Measurements from ENCODE around the gene CSMD2.
"Not testable (repeated sequence)": the region's sequence is repeated elsewhere in the genome, so short reads cannot be mapped to it uniquely, and the experiment has no call there.

CSMD2 gene

DNA sequence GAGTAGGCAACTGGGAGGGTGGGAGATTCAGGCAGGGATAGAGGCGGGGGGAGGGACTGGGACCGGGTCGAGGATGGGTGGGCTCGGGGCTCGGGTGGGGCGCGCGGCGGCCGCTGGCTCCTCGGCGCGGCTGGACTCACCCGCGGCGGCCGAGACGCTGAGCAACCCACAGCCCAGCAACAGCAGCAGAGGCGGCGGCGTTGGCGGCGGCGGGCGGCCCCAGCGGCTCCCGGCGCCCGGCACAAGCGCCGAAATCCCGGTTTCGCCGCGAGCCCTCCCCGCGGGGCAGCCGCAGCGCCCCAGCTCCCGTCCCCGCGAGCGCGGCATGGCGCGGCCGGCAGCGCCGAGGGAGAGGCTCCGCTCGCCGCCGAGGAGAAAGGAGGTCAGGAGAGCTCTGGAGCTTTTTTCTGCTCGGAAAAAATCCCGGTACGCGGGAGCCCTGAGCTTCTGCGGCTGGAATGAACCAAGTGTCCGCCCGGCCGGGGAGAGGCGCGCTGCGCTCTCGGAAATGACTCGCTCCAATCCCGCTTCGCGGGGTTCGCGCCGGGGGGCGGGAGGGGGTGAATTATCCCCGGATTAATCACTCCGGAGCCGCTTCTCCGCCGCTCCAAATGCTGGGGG lies at the start of gene CSMD2:
Gene CSMD2, minus strand, starts transcription at position 460 of the 621 bp plus-strand sequence. Its CDS starts 133 bp downstream, at position 327.
- no peak within 1 kb of the TSS for H3K27ac Mint-ChIP-seq (ENCODE audit: low read depth)
- ATAC-seq (replicated peaks; ENCODE audit: extremely low read depth, poor library complexity, severe bottlenecking) (no peak), DNase-seq (ENCODE audit: low spot score in 2 of 2) (no peak)
- peaks cover 77% of the 10 kb centered on the region for H3K27me3 Mint-ChIP-seq
- H3K9me3 Mint-ChIP-seq: no peaks in the 10 kb centered on the region
- peaks cover 5% of the 10 kb centered on the region for H3K4me1 Mint-ChIP-seq
- H3K4me3 Mint-ChIP-seq: peak within 1 kb of the TSS; percentile 1
- H3K36me3 Mint-ChIP-seq (ENCODE audit: insufficient read depth): no peaks in the 10 kb centered on the region

DNA sequence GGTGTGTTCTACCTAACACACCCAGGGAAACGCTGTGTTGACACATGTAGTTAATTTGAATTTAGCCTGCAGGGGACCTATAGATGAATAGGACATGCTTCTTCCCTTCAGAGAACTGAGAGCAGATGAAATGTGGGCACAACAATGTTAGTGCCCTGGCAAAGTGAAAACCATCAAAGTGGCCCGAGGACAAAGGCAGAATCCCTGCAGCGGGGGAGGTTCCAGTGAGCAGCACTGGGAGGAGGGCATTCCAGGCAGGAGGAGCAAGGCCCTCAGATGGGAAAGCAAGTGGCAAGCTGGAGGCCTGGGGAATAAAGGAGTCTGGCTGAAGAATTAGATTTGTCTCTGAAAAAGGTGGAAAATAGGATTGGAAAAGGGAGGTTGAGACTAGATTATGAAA lies 48.9 kb upstream of the CSMD2 start:
- H3K4me1 Mint-ChIP-seq: no peaks in the 10 kb centered on the region
- no peaks in the 10 kb centered on the region for H3K36me3 Mint-ChIP-seq (ENCODE audit: insufficient read depth)
- DNase-seq (ENCODE audit: low spot score in 2 of 2) (no peak), ATAC-seq (replicated peaks; ENCODE audit: extremely low read depth, poor library complexity, severe bottlenecking) (no peak)
- no peak overlapping the region for H3K27ac Mint-ChIP-seq (ENCODE audit: low read depth)
- H3K27me3 Mint-ChIP-seq: no peaks in the 10 kb centered on the region
- no peaks in the 10 kb centered on the region for H3K9me3 Mint-ChIP-seq
- H3K4me3 Mint-ChIP-seq: no peak overlapping the region

DNA sequence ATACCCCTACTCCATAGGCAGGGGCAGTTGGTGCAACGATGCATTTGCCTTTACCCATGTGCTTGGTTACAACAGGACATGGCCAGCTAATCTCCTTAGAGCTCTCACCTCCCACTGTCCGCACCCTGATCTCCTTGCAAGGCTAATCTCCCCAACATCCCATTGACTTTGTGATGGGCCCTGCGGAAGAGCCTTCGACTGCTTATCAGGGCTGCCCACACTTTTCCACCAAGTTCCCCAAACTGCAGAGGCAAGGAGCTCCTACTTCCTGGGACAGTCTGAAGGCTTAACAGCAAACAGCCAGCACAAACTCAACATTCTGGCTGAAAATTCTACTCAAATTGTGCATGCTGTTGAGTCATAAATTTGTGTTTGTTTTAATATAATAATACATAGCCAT lies 47.6 kb upstream of the CSMD2 start:
- Mint-ChIP-seq H3K9me3 (no peaks in the 10 kb centered on the region), H3K4me1 (no peaks in the 10 kb centered on the region), H3K4me3 (no peak overlapping the region), H3K27ac (ENCODE audit: low read depth) (no peak overlapping the region), H3K27me3 (no peaks in the 10 kb centered on the region), H3K36me3 (ENCODE audit: insufficient read depth) (no peaks in the 10 kb centered on the region)
- DNase-seq (ENCODE audit: low spot score in 2 of 2) (no peak), ATAC-seq (replicated peaks; ENCODE audit: extremely low read depth, poor library complexity, severe bottlenecking) (no peak)

DNA sequence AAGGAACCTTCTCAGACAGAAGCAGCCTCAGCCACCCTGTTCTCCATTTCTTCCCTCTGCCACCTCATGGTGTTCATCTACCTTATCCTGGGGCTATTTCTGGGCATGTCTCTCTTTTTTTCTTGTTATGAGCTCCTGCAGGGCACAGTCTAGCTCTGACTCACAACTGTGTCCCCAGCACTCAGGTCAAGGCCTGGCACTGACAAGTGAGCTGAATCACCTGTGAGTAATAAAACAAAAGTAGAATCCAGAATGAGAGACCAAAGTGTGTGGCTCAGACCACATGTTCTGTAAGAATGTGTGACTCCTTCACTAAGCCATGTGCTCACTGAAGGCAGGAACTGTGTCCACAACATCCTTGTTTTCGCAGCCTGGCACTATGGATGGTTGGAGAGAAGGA lies 34.9 kb upstream of the CSMD2 start:
- no peak for DNase-seq (ENCODE audit: low spot score in 2 of 2)
- Mint-ChIP-seq H3K27me3 (peaks cover 35% of the 10 kb centered on the region), H3K27ac (ENCODE audit: low read depth) (no peak overlapping the region), H3K36me3 (ENCODE audit: insufficient read depth) (no peaks in the 10 kb centered on the region), H3K9me3 (no peaks in the 10 kb centered on the region), H3K4me3 (no peak overlapping the region), H3K4me1 (no peaks in the 10 kb centered on the region)
- no peak for ATAC-seq (replicated peaks; ENCODE audit: extremely low read depth, poor library complexity, severe bottlenecking)

DNA sequence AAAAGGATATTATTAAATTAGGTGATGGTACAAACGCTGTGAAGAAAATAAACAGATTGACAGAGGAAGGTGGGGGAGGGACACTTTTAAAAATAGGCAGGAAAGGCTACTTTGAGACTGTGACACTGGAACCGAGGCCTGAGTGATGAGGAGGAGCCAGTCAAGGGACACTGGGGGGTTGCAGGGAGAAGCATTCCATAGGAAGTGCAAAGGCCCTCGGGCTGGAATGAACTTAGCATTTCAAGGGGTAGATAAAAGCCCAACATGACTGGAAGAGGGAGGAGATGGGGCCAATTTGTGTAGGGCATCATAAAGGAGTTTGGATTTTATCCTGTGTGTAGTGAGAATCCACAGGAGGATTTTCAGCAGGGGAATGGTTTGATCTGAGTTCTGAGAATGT lies 27.6 kb upstream of the CSMD2 start:
- peaks cover 58% of the 10 kb centered on the region for H3K27me3 Mint-ChIP-seq
- DNase-seq (ENCODE audit: low spot score in 2 of 2) (no peak), ATAC-seq (replicated peaks; ENCODE audit: extremely low read depth, poor library complexity, severe bottlenecking) (no peak)
- peaks cover 2% of the 10 kb centered on the region for H3K36me3 Mint-ChIP-seq (ENCODE audit: insufficient read depth)
- no peak overlapping the region for H3K4me3 Mint-ChIP-seq
- H3K9me3 Mint-ChIP-seq: no peaks in the 10 kb centered on the region
- no peaks in the 10 kb centered on the region for H3K4me1 Mint-ChIP-seq
- no peak overlapping the region for H3K27ac Mint-ChIP-seq (ENCODE audit: low read depth)

DNA sequence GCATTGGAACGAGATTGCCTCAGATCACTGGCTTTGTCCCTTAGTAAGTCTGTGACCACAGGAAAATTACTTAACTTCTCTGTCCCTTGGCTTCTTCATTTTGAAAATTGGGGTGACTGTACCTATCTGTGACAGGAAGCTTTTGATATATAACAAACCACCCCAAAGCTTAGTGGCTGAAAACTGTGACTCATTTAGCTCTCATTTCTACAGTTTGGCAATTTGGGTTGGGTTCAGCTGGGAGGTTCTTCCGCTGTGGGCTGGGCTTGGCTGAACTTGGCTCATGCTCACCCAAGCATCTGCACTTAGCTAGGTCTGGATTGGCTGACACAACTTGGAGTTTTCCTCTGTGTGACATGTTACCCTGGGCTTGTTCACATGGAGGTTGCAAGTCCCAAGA lies 25.7 kb upstream of the CSMD2 start:
- H3K4me3 Mint-ChIP-seq: no peak overlapping the region
- peaks cover 75% of the 10 kb centered on the region for H3K27me3 Mint-ChIP-seq
- H3K9me3 Mint-ChIP-seq: no peaks in the 10 kb centered on the region
- H3K4me1 Mint-ChIP-seq: no peaks in the 10 kb centered on the region
- peaks cover 2% of the 10 kb centered on the region for H3K36me3 Mint-ChIP-seq (ENCODE audit: insufficient read depth)
- DNase-seq (ENCODE audit: low spot score in 2 of 2): no peak
- H3K27ac Mint-ChIP-seq (ENCODE audit: low read depth): no peak overlapping the region
- no peak for ATAC-seq (replicated peaks; ENCODE audit: extremely low read depth, poor library complexity, severe bottlenecking)

DNA sequence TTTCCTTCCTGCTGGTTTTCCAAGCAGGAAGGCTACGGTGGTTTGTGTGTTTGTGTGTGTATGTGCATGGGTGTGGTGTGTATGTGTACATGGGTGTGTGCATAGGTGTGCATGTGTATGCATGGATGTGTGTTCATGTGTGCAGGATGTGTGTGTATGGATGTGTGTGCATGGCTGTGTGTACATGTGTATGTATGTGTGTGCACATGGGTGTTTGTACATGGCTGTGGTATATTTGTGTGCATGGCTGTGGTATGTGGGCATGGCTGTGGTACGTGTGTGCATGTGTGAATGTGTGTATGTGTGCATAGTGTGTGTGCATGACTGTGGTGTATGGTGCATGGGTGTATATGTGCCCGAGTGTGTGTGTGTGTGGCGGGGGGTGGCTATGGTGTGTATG lies 24.0 kb upstream of the CSMD2 start:
- DNase-seq (ENCODE audit: low spot score in 2 of 2) (no peak), ATAC-seq (replicated peaks; ENCODE audit: extremely low read depth, poor library complexity, severe bottlenecking) (no peak)
- H3K4me1 Mint-ChIP-seq: no peaks in the 10 kb centered on the region
- no peak overlapping the region for H3K4me3 Mint-ChIP-seq
- no peak overlapping the region for H3K27ac Mint-ChIP-seq (ENCODE audit: low read depth)
- H3K9me3 Mint-ChIP-seq: no peaks in the 10 kb centered on the region
- H3K27me3 Mint-ChIP-seq: peaks cover 73% of the 10 kb centered on the region
- peaks cover 2% of the 10 kb centered on the region for H3K36me3 Mint-ChIP-seq (ENCODE audit: insufficient read depth)

DNA sequence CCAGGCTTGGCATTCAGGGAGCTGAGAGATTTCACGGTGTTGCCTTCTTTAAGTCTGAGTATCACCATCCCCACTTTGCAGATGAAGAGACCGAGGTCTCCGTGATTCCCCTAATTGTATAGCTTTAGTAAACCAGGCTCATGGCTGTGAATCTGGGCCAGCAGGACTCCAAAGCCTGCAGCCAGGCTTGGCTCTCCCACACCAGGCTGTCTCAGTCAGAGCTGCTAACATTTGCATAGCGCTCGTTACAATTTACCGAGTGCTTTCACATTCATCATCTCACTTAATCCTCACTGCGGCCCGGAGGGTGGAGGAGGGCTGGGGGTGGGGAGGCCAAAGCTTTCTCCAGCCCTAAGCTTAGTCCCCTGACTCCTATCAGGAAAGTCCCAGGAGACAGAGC lies 23.4 kb upstream of the CSMD2 start:
- Mint-ChIP-seq H3K9me3 (no peaks in the 10 kb centered on the region), H3K27me3 (peaks cover 72% of the 10 kb centered on the region), H3K27ac (ENCODE audit: low read depth) (no peak overlapping the region), H3K4me1 (no peaks in the 10 kb centered on the region), H3K36me3 (ENCODE audit: insufficient read depth) (peaks cover 2% of the 10 kb centered on the region), H3K4me3 (no peak overlapping the region)
- DNase-seq (ENCODE audit: low spot score in 2 of 2): no peak
- no peak for ATAC-seq (replicated peaks; ENCODE audit: extremely low read depth, poor library complexity, severe bottlenecking)

DNA sequence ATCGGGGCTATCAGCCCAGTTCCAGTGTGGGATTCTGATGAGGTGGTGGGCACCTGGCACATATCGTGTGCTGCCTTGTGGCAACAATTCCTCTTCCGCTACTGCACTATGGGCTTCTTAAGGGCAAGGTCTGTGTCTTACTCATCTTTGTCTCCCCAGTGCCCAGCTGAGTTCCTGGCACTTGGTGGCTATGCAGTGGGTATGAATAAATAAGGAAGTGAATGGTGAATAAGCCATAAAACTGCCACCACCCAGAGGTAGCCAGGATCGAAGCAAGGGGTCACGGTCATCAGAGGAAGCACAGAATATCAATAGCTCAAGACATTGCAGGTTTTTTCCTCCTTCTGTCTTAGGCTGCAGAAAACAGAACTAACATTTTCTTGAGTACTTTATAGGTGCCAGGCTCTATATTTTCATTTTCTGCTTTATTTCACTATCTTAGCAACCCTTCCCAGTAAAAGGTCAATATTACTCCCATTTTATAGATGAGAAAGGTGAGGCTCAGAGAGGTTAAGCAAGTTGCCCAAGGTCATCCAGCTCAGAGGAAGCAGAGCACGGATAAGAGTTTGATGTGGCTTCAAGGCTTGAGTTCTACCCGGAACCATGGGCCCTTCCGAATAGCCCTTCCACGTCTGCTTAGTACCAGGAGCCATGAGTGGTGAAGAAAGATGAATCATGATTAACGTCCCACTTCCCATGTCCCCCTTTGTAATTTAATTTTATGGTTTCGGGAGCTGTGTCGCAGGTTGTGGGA lies 21.9 kb upstream of the CSMD2 start:
- Mint-ChIP-seq H3K4me3 (no peak overlapping the region), H3K9me3 (no peaks in the 10 kb centered on the region), H3K27me3 (peaks cover 65% of the 10 kb centered on the region), H3K4me1 (no peaks in the 10 kb centered on the region), H3K27ac (ENCODE audit: low read depth) (no peak overlapping the region), H3K36me3 (ENCODE audit: insufficient read depth) (no peaks in the 10 kb centered on the region)
- ATAC-seq (replicated peaks; ENCODE audit: extremely low read depth, poor library complexity, severe bottlenecking): no peak
- no peak for DNase-seq (ENCODE audit: low spot score in 2 of 2)

DNA sequence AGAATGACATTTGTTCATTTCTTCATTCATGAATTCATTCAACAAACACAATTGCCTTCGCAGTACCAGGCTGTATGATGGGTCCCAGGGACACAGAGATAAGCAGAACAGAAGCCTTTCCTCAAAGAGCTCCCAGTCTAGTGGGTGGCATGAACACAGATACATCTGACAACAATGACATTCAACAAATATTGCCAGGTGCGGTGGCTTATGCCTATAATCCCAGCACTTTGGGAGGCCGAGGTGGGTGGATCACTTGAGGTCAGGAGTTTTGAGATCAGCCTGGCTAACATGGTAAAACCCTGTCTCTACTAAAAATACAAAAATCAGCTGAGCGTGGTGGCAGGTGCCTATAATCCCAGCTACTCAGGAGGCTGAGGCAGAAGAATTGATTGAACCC lies 18.4 kb upstream of the CSMD2 start:
- H3K36me3 Mint-ChIP-seq (ENCODE audit: insufficient read depth); H3K9me3 Mint-ChIP-seq; DNase-seq (ENCODE audit: low spot score in 2 of 2); ATAC-seq (replicated peaks; ENCODE audit: extremely low read depth, poor library complexity, severe bottlenecking); H3K4me3 Mint-ChIP-seq; H3K4me1 Mint-ChIP-seq; H3K27ac Mint-ChIP-seq (ENCODE audit: low read depth): not testable (repeated sequence)
- H3K27me3 Mint-ChIP-seq: peaks cover 65% of the 10 kb centered on the region

DNA sequence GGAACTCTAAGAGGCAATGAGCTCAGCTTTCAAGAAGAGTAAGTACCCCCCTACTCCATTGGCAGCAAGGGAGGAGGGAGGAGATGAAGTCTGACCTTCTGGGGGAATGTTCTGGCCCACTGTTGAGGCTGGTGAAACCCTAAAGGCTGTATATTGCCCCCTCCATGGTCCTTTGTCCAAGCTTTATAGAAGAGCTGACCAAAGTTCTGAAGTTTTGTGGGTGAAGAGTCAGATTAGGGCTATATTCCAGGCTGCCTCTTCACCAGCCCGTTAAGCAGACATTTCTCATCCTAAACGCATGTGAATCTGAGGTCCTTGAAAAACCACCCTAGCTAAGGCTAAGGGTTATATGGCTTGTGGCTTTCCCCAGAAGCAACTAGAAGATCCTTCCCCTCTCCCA lies 13.0 kb upstream of the CSMD2 start:
- no peak overlapping the region for H3K4me3 Mint-ChIP-seq
- ATAC-seq (replicated peaks; ENCODE audit: extremely low read depth, poor library complexity, severe bottlenecking) (no peak), DNase-seq (ENCODE audit: low spot score in 2 of 2) (no peak)
- H3K4me1 Mint-ChIP-seq: no peaks in the 10 kb centered on the region
- H3K9me3 Mint-ChIP-seq: no peaks in the 10 kb centered on the region
- no peaks in the 10 kb centered on the region for H3K36me3 Mint-ChIP-seq (ENCODE audit: insufficient read depth)
- H3K27ac Mint-ChIP-seq (ENCODE audit: low read depth): no peak overlapping the region
- peaks cover 73% of the 10 kb centered on the region for H3K27me3 Mint-ChIP-seq

DNA sequence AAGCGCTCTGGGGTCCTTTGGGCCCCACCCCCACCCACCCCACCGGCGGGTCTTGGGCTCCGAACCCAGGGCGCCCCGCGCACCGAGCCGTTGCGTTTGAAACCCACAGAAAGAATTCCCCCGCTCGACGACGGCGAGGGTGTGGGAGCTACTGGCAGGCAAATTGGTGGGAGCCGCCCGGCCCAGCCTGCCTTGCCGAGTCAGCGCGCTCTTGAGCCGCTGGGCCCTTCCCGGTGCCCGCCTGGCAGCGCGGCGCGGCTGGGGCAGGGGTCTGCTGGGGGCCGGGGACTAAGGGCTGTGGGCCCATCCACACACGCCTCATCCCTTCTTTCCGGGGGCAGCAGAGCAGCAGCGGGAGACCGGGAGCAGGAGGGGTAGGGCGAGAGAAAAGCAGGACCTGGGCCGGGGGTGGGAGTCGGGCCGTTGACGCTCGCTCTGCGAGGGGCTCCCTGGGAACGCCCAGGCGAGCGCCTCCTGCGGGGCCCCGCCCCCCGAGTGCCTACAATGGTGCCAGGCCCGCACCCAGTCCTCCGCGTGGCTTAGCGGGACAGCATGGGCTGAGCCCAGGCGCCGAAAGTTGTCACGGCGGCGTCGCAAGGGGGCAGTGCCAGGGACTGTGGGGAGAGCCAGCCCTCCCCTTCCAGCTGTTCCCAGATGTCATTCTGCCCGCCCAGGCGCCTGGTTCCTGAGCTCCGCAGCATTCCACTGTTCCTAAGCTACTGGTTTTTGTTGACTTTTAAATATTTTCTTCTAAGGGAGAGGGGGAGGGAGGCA lies 12.0 kb upstream of the CSMD2 start, which contains the start of gene C1orf94:
Gene C1orf94, plus strand, starts transcription at position 78 of the 774 bp plus-strand sequence. CDS start 883 bp downstream, outside the sequence.
- no peak within 1 kb of the TSS for H3K4me3 Mint-ChIP-seq
- DNase-seq (ENCODE audit: low spot score in 2 of 2) (no peak), ATAC-seq (replicated peaks; ENCODE audit: extremely low read depth, poor library complexity, severe bottlenecking) (no peak)
- no peaks in the 10 kb centered on the region for H3K4me1 Mint-ChIP-seq
- no peak within 1 kb of the TSS for H3K27ac Mint-ChIP-seq (ENCODE audit: low read depth)
- H3K27me3 Mint-ChIP-seq: peaks cover 67% of the 10 kb centered on the region
- H3K36me3 Mint-ChIP-seq (ENCODE audit: insufficient read depth): no peaks in the 10 kb centered on the region
- H3K9me3 Mint-ChIP-seq: no peaks in the 10 kb centered on the region

DNA sequence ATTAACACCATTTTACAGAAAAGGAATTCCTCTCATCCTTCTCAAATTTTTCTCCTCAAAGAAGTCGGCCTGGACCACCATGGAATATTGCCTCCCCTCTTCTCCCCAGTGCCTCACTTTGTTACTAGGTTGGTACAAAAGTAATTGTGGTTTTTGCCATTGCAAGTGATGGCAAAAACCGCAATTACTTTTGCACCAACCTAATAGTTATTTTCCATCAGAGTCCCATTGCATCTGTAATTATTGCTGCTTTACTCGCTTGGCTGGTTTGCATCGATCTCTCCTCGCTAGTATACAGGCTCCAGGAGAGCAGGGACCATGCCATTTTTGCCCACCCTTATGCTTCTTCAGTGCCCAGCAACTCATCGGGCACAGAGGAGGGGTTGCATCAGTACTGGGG lies 10.7 kb upstream of the CSMD2 start:
- Mint-ChIP-seq H3K27ac (ENCODE audit: low read depth) (no peak overlapping the region), H3K4me1 (no peaks in the 10 kb centered on the region), H3K27me3 (peaks cover 63% of the 10 kb centered on the region), H3K4me3 (no peak overlapping the region), H3K36me3 (ENCODE audit: insufficient read depth) (no peaks in the 10 kb centered on the region), H3K9me3 (no peaks in the 10 kb centered on the region)
- ATAC-seq (replicated peaks; ENCODE audit: extremely low read depth, poor library complexity, severe bottlenecking): no peak
- DNase-seq (ENCODE audit: low spot score in 2 of 2): no peak
